ENCODE results near the gene TMEFF2. TPM values are rescaled to one million over a fixed set of nuclear protein-coding genes. Genes with fewer than 3 reads are reported as not detected.

The TMEFF2 gene
- total and polyA plus RNA-seq, 2 of the 4 experiments (the other 2 are of a cell fraction) = 1.3 to 3.0 TPM

DNA sequence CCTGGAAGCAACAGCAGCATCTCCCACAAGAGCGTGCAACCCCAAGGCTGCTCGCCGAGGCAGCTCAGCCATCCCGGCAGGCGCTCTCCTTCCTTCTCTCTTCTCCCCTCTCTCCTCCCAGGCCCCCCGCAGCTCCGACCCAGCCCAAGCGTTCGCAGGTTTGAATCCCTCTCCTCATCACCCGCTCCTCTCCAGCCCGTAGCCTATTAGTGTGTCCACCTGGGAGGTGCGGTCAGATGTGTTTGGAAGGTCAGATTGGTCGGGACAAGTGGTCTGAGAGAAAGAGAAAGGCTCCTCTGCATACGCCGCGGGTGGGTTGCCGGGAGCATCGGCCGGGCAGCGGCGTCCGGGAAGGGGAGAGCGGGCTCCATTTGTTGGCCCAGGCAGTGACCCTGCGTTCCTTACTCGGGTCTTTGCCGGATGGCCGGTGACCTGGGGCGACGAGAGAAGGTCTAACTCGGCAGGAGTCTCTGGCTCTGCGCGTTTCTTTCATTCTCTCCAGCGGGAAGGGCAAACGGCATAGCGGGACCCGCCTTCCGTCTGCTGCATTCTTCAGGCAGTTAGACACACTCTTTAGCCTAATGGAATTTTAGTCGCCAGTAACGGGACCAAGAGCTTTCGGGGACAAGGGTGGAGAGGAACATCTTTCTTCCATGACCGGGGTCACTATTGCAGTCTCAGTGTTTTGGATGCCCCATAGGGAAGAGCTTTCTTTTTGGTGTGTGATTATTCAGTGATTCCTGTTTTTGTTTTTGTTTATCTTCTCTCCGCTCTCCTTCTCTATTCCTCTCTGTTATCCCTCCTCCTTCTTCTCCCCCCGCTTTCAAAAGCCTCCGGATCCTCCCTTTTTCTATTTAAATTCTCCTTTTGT is 1.1 kb upstream of the TMEFF2 start:
- dilution Hi-C loops (cut with HindIII; ENCODE audit: low sequenced_read_pairs, unreplicated experiment) = no loop called here
- TF ChIP-seq CHD1 (IDR thresholded peaks at IDR 0.05; ENCODE audit: low read depth, low read length) (no peak), FOS (IDR thresholded peaks at IDR 0.05; ENCODE audit: low read depth, low read length) (no peak), NFE2L2 (IDR thresholded peaks at IDR 0.05; ENCODE audit: low read depth, low read length) (no peak), CEBPB (IDR thresholded peaks at IDR 0.05; ENCODE audit: low read depth, low read length) (no peak), POLR2A (IDR thresholded peaks at IDR 0.05; ENCODE audit: low read depth, low read length) (no peak), RCOR1 (IDR thresholded peaks at IDR 0.05; ENCODE audit: insufficient replicate concordance, low read length) (no peak), RAD21 (IDR thresholded peaks at IDR 0.05; ENCODE audit: low read length) (no peak), SMC3 (IDR thresholded peaks at IDR 0.05; ENCODE audit: low read depth, low read length) (no peak), MAZ (IDR thresholded peaks at IDR 0.05; ENCODE audit: borderline replicate concordance, low read depth, low read length) (no peak), MXI1 (IDR thresholded peaks at IDR 0.05; ENCODE audit: borderline replicate concordance, low read depth, low read length) (no peak), RFX5 (IDR thresholded peaks at IDR 0.05; ENCODE audit: low read depth, low read length) (no peak), MAFK (IDR thresholded peaks at IDR 0.05; ENCODE audit: low read depth, low read length) (no peak)
- TF ChIP-seq, protein P1, sequence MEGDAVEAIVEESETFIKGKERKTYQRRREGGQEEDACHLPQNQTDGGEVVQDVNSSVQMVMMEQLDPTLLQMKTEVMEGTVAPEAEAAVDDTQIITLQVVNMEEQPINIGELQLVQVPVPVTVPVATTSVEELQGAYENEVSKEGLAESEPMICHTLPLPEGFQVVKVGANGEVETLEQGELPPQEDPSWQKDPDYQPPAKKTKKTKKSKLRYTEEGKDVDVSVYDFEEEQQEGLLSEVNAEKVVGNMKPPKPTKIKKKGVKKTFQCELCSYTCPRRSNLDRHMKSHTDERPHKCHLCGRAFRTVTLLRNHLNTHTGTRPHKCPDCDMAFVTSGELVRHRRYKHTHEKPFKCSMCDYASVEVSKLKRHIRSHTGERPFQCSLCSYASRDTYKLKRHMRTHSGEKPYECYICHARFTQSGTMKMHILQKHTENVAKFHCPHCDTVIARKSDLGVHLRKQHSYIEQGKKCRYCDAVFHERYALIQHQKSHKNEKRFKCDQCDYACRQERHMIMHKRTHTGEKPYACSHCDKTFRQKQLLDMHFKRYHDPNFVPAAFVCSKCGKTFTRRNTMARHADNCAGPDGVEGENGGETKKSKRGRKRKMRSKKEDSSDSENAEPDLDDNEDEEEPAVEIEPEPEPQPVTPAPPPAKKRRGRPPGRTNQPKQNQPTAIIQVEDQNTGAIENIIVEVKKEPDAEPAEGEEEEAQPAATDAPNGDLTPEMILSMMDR (conservative IDR thresholded peaks at IDR 0.05; ENCODE audit: low read depth, low read length) = no peak
- TF ChIP-seq, protein P2, sequence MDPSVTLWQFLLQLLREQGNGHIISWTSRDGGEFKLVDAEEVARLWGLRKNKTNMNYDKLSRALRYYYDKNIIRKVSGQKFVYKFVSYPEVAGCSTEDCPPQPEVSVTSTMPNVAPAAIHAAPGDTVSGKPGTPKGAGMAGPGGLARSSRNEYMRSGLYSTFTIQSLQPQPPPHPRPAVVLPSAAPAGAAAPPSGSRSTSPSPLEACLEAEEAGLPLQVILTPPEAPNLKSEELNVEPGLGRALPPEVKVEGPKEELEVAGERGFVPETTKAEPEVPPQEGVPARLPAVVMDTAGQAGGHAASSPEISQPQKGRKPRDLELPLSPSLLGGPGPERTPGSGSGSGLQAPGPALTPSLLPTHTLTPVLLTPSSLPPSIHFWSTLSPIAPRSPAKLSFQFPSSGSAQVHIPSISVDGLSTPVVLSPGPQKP (IDR thresholded peaks at IDR 0.05; ENCODE audit: borderline replicate concordance, low read depth, low read length) = no peak
- Histone ChIP-seq H4K20me1 (ENCODE audit: insufficient read depth, low read length) (no peaks in the 10 kb centered on the region), H3K36me3 (ENCODE audit: control insufficient read depth, insufficient read depth, low read length) (no peaks in the 10 kb centered on the region), H3K14ac (replicated peaks; ENCODE audit: low read depth, low read length) (no peak overlapping the region), H3K23ac (ENCODE audit: low read depth, low read length) (peak overlapping the region; percentile 23; the same call in 1 of the 2 replicates), H4K5ac (ENCODE audit: low read depth, low read length) (no peak overlapping the region), H4K91ac (ENCODE audit: insufficient read depth, low read depth, low read length) (no peak overlapping the region), H3K9me1 (ENCODE audit: insufficient read depth, low read length) (no peaks in the 10 kb centered on the region), H3K18ac (ENCODE audit: low read depth, low read length) (no peak overlapping the region), H3K27ac (ENCODE audit: insufficient read depth, low read length) (no peak overlapping the region), H3K4me2 (ENCODE audit: low read depth, low read length) (peak overlapping the region; percentile 75), H2BK15ac (ENCODE audit: low read depth, low read length) (no peak overlapping the region), H2AFZ (replicated peaks; ENCODE audit: low read length, poor library complexity) (peak overlapping the region; percentile 92), H2BK120ac (ENCODE audit: low read depth, low read length) (no peak overlapping the region), H2AK9ac (replicated peaks; ENCODE audit: low read depth, low read length, poor library complexity) (peak overlapping the region; percentile 53), H3K4ac (ENCODE audit: low read depth, low read length) (no peak overlapping the region), H3K9ac (ENCODE audit: low read depth, low read length) (no peak overlapping the region), H3K4me3 (ENCODE audit: insufficient read depth, low read depth, low read length) (peak overlapping the region; percentile 61), H3K27me3 (ENCODE audit: control insufficient read depth, insufficient read depth, low read length) (peaks cover 55% of the 10 kb centered on the region), H4K8ac (ENCODE audit: low read depth in 2 of 2, low read length in 2 of 2) (no peak overlapping the region), H3K4me1 (ENCODE audit: control insufficient read depth, insufficient read depth, low read length) (no peaks in the 10 kb centered on the region), H3K56ac (ENCODE audit: extremely low read depth, insufficient read depth, low read length) (no peak overlapping the region), H3K79me1 (ENCODE audit: low read depth in 1 of 2, low read length in 2 of 2) (no peaks in the 10 kb centered on the region), H3K9me3 (ENCODE audit: control insufficient read depth, insufficient read depth, low read length) (no peaks in the 10 kb centered on the region), H2BK20ac (ENCODE audit: low read depth, low read length) (no peak overlapping the region), H2AK5ac (ENCODE audit: low read depth, low read length) (no peak overlapping the region), H2BK5ac (ENCODE audit: low read depth, low read length, poor library complexity, severe bottlenecking) (no peak overlapping the region)
- ChIA-PET CTCF (interaction anchor here (1.2 kb wide), 1 partner anchor 11 kb away, joined by 4 read pairs; no protein-coding TSS in a partner anchor), POLR2A (ENCODE audit: unreplicated experiment) (no interaction called here)
- DNase-seq (peak; percentile 15), ATAC-seq (ENCODE audit: low read depth) (peak; percentile 35)
- in situ Hi-C loops (cut with MboI; ENCODE audit: low sequenced_read_pairs) = no loop called here
- intact Hi-C loops (cut with micrococcal nuclease) = no loop called here
- no TSS peak for BruUV-seq (replicated peaks)
- 0% methylated on average over 7 of the region's 44 CpGs; no CpG with 5 or more reads in 1 of the 2 experiments for WGBS, 2 experiments (ENCODE audit: extremely low coverage in 2 of 2, insufficient read length in 1 of 2)

All from IMR-90 (cell line).